Fibroblast of lung (primary cell): ENCODE results near the gene GPX2.

Experiments
- EZH2 ChIP-seq: IDR thresholded peaks from 2 replicates; pipeline ENCODE4 v1.5.1; 2012; ENCODE audit warnings: low read length, control low read depth, mild to moderate bottlenecking; ENCODE audit errors: missing control alignments
- TF ChIP-seq, protein P1 (sequence below), 2 donors: IDR thresholded peaks in 1 of 2; conservative IDR thresholded peaks in 1 of 2; 1 replicate in 1 of 2; 2 replicates in 1 of 2; pipeline ENCODE4 v1.5.1; 2011 to 2012; ENCODE audit warnings: low read length in 2 of 2, control low read depth in 1 of 2, inconsistent platforms in 1 of 2, low read depth in 1 of 2, mild to moderate bottlenecking in 1 of 2

DNA sequence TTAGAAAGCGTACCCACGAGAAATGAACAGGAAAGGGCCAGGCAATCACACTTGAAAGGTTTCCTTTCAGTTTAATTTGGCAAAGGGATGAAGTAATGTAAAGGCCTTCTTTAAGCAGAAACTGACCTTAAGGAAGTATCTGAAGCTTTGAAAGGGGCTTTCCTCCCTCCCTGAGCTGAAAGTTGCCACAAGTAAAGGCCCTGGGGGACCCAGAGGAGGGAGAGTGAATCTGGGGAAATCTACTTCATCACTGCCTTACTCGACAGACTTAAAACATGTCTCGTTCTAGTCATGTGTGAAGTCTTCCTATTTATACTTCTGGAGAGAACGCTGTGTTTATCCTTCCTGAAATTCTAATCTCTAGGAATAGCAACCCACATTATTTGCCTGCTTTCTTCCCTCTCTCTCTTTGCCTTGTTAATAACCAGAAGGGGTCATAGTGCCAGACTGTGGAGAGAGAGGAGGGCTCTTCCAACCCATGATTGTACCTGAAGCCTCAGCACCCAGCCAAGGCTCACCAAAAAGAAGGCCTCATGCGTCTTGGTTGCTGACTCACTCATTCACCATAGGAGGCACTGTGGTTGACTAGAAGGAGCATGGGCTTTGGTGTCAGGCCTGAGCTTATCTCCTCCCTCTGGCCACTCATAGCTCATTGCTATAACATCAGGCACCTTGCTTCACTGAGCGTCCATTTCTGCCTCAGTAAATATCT is 10.2 kb upstream of the GPX2 start:
- TF ChIP-seq, protein P1, sequence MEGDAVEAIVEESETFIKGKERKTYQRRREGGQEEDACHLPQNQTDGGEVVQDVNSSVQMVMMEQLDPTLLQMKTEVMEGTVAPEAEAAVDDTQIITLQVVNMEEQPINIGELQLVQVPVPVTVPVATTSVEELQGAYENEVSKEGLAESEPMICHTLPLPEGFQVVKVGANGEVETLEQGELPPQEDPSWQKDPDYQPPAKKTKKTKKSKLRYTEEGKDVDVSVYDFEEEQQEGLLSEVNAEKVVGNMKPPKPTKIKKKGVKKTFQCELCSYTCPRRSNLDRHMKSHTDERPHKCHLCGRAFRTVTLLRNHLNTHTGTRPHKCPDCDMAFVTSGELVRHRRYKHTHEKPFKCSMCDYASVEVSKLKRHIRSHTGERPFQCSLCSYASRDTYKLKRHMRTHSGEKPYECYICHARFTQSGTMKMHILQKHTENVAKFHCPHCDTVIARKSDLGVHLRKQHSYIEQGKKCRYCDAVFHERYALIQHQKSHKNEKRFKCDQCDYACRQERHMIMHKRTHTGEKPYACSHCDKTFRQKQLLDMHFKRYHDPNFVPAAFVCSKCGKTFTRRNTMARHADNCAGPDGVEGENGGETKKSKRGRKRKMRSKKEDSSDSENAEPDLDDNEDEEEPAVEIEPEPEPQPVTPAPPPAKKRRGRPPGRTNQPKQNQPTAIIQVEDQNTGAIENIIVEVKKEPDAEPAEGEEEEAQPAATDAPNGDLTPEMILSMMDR (conservative IDR thresholded peaks at IDR 0.05 in 1 of 2, IDR thresholded peaks at IDR 0.05 in 1 of 2; ENCODE audit: low read depth in 1 of 2, low read length in 2 of 2), result peak in 1 of 2 donors; percentile 2
- TF ChIP-seq EZH2, result no peak
